Measurements from ENCODE around the gene MEGF10. TPM values are rescaled to one million over a fixed set of nuclear protein-coding genes. Genes with fewer than 3 reads are reported as not detected.

MEGF10 gene
- total and polyA plus RNA-seq, 7 donors = under 0.01 to 3.6 (median 1.7) TPM; not detected in 1

DNA sequence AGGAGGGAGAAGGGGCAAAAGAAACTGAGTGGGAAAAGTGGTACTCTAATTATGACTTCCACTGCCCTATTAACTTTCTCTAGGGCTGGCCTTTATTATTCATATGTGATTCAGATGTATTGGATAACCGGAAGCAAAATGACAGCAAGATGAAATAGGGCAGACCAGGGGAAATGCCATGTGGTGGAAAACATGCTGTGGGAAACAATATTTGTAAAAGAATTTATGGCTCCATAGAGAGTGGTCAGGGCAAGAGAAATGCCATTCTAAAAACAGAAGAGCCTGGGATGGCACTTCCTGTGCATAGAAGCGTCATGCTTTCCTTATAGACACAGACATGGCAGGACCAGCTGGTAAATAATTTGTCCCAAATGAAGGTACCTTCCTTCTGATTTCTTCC lies 67.7 kb downstream of the MEGF10 start:
- intact Hi-C loops (cut with DNase I) = no loop called here
- DNase-seq = no peak
- WGBS, 2 donors = 65 to 84% methylated on average over 2 of the region's 2 CpGs
- no peaks in the 10 kb centered on the region for H3K36me3 ChIP-seq
- TF ChIP-seq CTCF (IDR thresholded peaks at IDR 0.05) (no peak), POLR2A (IDR thresholded peaks at IDR 0.05) (no peak), EP300 (IDR thresholded peaks at IDR 0.05) (no peak), POLR2AphosphoS5 (IDR thresholded peaks at IDR 0.05) (no peak)
- no peak overlapping the region for H3K27ac ChIP-seq
- H3K4me3 ChIP-seq = no peak overlapping the region
- H3K4me1 ChIP-seq = no peaks in the 10 kb centered on the region
- no peaks in the 10 kb centered on the region for H3K27me3 ChIP-seq
- H3K9me3 ChIP-seq = no peaks in the 10 kb centered on the region

DNA sequence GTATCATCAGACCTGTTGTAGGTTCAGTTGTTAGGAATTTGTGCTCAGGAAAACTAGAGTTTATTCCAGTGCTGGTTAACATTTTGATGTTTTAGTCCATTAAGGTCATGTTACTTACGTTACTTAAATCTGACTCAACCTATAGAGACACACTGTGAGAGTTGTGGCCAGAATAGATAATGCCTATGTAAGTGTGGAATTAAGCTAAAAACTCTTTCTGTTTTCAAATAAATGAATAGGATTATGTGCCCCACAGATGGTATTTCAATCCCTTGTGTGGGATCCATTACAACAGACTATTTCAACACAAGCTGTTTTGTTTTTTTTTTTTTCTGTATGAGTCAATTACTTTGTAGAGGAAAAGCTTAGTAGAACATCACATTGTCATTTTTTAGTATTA lies 68.1 kb downstream of the MEGF10 start:
- 91 to 92% methylated on average over 1 of the region's 1 CpG for WGBS, 2 donors
- H3K4me1 ChIP-seq = no peaks in the 10 kb centered on the region
- no peak overlapping the region for H3K27ac ChIP-seq
- H3K4me3 ChIP-seq = no peak overlapping the region
- no peaks in the 10 kb centered on the region for H3K36me3 ChIP-seq
- no peaks in the 10 kb centered on the region for H3K27me3 ChIP-seq
- H3K9me3 ChIP-seq = no peaks in the 10 kb centered on the region
- intact Hi-C loops (cut with DNase I) = no loop called here
- DNase-seq = no peak
- TF ChIP-seq EP300 (IDR thresholded peaks at IDR 0.05) (no peak), POLR2A (IDR thresholded peaks at IDR 0.05) (no peak), CTCF (IDR thresholded peaks at IDR 0.05) (no peak), POLR2AphosphoS5 (IDR thresholded peaks at IDR 0.05) (no peak)

DNA sequence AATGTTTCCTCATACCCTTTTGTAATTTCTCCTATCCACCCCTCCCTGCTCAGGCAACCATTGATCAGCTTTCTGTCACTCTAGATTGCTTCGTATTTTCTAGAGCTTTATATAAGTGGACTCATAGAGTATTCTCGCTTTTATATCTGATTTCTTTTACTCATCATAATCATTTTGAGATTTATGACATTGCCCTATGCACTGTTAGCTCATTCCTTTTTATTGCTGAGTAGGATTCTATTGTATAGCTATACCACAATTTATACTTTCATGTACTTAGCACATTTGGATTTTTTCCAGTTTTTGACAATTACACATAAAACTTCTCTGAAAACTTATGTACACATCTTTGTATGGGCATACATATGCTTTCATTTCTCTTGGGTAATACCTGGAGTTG lies 68.9 kb downstream of the MEGF10 start:
- no peaks in the 10 kb centered on the region for H3K27me3 ChIP-seq
- H3K4me1 ChIP-seq = no peaks in the 10 kb centered on the region
- intact Hi-C loops (cut with DNase I) = no loop called here
- no peak for DNase-seq
- no peaks in the 10 kb centered on the region for H3K9me3 ChIP-seq
- no peak overlapping the region for H3K27ac ChIP-seq
- 14 to 64% methylated on average over 2 of the region's 2 CpGs for WGBS, 2 donors
- TF ChIP-seq POLR2A (IDR thresholded peaks at IDR 0.05) = no peak
- no peak for TF ChIP-seq POLR2AphosphoS5 (IDR thresholded peaks at IDR 0.05)
- no peak for TF ChIP-seq EP300 (IDR thresholded peaks at IDR 0.05)
- TF ChIP-seq CTCF (IDR thresholded peaks at IDR 0.05) = no peak
- H3K36me3 ChIP-seq = no peaks in the 10 kb centered on the region
- H3K4me3 ChIP-seq = no peak overlapping the region

DNA sequence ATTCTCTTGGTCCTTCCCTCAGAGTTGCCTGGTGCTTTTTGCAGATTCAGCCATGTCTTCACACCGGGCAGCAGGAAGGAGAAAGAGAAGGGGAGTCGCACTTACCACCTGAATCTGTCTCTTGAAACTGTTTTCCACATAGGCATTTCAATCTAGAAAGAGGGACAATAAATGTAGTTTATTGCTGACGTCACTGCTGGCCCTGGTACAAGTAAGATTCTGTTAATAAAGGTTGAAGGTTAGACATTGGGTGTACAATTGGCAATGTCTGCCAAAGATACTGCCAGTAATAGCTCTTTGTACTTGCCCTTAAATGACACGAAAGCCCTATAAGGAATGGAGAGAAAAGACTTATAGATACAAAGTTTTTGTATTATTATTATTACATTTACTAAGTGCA lies 72.8 kb downstream of the MEGF10 start:
- H3K4me1 ChIP-seq = peaks cover 0 to 6% (median 0%) of the 10 kb centered on the region in 4 donors
- H3K9me3 ChIP-seq = no peaks in the 10 kb centered on the region
- DNase-seq = no peak
- TF ChIP-seq POLR2A (IDR thresholded peaks at IDR 0.05) (no peak), POLR2AphosphoS5 (IDR thresholded peaks at IDR 0.05) (no peak), EP300 (IDR thresholded peaks at IDR 0.05) (no peak), CTCF (IDR thresholded peaks at IDR 0.05) (no peak)
- H3K4me3 ChIP-seq = no peak overlapping the region
- no peaks in the 10 kb centered on the region for H3K36me3 ChIP-seq
- no peak overlapping the region for H3K27ac ChIP-seq
- H3K27me3 ChIP-seq = no peaks in the 10 kb centered on the region
- WGBS, 2 donors = 53 to 83% methylated on average over 4 of the region's 4 CpGs
- intact Hi-C loops (cut with DNase I) = no loop called here

- intact Hi-C loops (cut with DNase I) = no loop called here
- 77 to 89% methylated on average over 1 of the region's 1 CpG for WGBS, 2 donors
These were observed 76.4 kb downstream of the MEGF10 start for GRCh38 chr5:127367029-127367428.

More at GRCh38 chr5:127367029-127367428, 76.4 kb downstream of the MEGF10 start:
- Histone ChIP-seq H3K4me3 (no peak overlapping the region), H3K27me3 (no peaks in the 10 kb centered on the region), H3K9me3 (no peaks in the 10 kb centered on the region), H3K36me3 (no peaks in the 10 kb centered on the region), H3K27ac (no peak overlapping the region), H3K4me1 (peaks cover 0 to 6% (median 0%) of the 10 kb centered on the region in 4 donors)
- TF ChIP-seq POLR2A (IDR thresholded peaks at IDR 0.05) (no peak), POLR2AphosphoS5 (IDR thresholded peaks at IDR 0.05) (no peak), CTCF (IDR thresholded peaks at IDR 0.05) (no peak), EP300 (IDR thresholded peaks at IDR 0.05) (no peak)
- no peak for DNase-seq

Data from sigmoid colon (tissue), 7 donors.